GM18511 (cell line): ENCODE measurements around the gene ZBTB9.

Experiments
- ATAC-seq: cut with Tn5 transposase; IDR thresholded peaks from one replicate; pipeline ENCODE4 v1.9.1; 2021; ENCODE audit warnings: mild to moderate bottlenecking, moderate library complexity; ENCODE audit not compliant: unreplicated experiment

ZBTB9 gene

GRCh38 chr6:33432546-33432945 lies 21.8 kb upstream of the ZBTB9 start:
- ATAC-seq: no peak

GRCh38 chr6:33433001-33433543 lies 21.3 kb upstream of the ZBTB9 start:
- ATAC-seq: no peak

- ATAC-seq: no peak
Measured at GRCh38 chr6:33433544-33434191, 20.7 kb upstream of the ZBTB9 start.

- ATAC-seq: no peak
Measured at GRCh38 chr6:33434961-33435360, 19.4 kb upstream of the ZBTB9 start.

GRCh38 chr6:33437666-33438065 lies 16.7 kb upstream of the ZBTB9 start:
- no peak for ATAC-seq

GRCh38 chr6:33438978-33439594 lies 15.3 kb upstream of the ZBTB9 start:
- no peak for ATAC-seq

GRCh38 chr6:33439956-33440648 lies 14.3 kb upstream of the ZBTB9 start:
- ATAC-seq: no peak

- ATAC-seq: no peak
Measured at GRCh38 chr6:33440649-33441309, 13.6 kb upstream of the ZBTB9 start.

- no peak for ATAC-seq
Measured at GRCh38 chr6:33441457-33441856, 12.9 kb upstream of the ZBTB9 start.

GRCh38 chr6:33442283-33442682 lies 12.1 kb upstream of the ZBTB9 start:
- no peak for ATAC-seq

GRCh38 chr6:33443025-33443424 lies 11.4 kb upstream of the ZBTB9 start:
- ATAC-seq: no peak

GRCh38 chr6:33443619-33444504 lies 10.5 kb upstream of the ZBTB9 start:
- ATAC-seq: no peak

GRCh38 chr6:33445119-33445603 lies 9.2 kb upstream of the ZBTB9 start:
- no peak for ATAC-seq

- no peak for ATAC-seq
Measured at GRCh38 chr6:33446356-33446755, 8.0 kb upstream of the ZBTB9 start.

GRCh38 chr6:33450434-33450833 lies 3.9 kb upstream of the ZBTB9 start:
- no peak for ATAC-seq

- ATAC-seq: no peak
Measured at GRCh38 chr6:33451606-33452005, 2.8 kb upstream of the ZBTB9 start.

GRCh38 chr6:33452496-33452895 lies 1.9 kb upstream of the ZBTB9 start:
- no peak for ATAC-seq

- ATAC-seq: no peak
Measured at GRCh38 chr6:33453393-33454008, 875 bp upstream of the ZBTB9 start.

- no peak for ATAC-seq
Measured at GRCh38 chr6:33455051-33455450, 675 bp downstream of the ZBTB9 start.

GRCh38 chr6:33456156-33456555 lies 1.8 kb downstream of the ZBTB9 start:
- ATAC-seq: no peak
